Tibial artery (tissue), 4 donors: ENCODE measurements around the gene THBS2.

Source experiments
- DNase-seq, 2 donors: peaks; one replicate each; pipeline ENCODE4 v3.0.0-alpha.2; 2019
- H3K27ac ChIP-seq, 2 donors: fragments of 200-600 bp; sonication (generic) in 1 of 2; 1 replicate in 1 of 2; 2 replicates in 1 of 2; pipeline ENCODE4 v1.5.1; 2018 to 2019; ENCODE audit warnings: mild to moderate bottlenecking in 1 of 2
- H3K27me3 ChIP-seq, 2 donors: fragments of 200-600 bp; sonication (generic) in 1 of 2; one replicate each; pipeline versions ENCODE4 v1.5.1 to v1.6.0; 2016 to 2019
- H3K36me3 ChIP-seq, 3 donors: fragments of 200-600 bp; sonication (generic) in 2 of 3; one replicate each; pipeline ENCODE4 v1.5.1; 2016 to 2019; ENCODE audit warnings: mild to moderate bottlenecking in 2 of 3
- H3K4me1 ChIP-seq, 4 donors: fragments of 200-600 bp; sonication (generic) in 2 of 4; 1 replicate in 3 of 4; 2 replicates in 1 of 4; pipeline ENCODE4 v1.5.1; 2016 to 2019
- H3K4me3 ChIP-seq, 2 donors: fragments of 200-600 bp; sonication (generic) in 1 of 2; 1 replicate in 1 of 2; 2 replicates in 1 of 2; pipeline ENCODE4 v1.5.1; 2018 to 2019; ENCODE audit warnings: mild to moderate bottlenecking in 2 of 2
- H3K9me3 ChIP-seq, 3 donors: fragments of 200-600 bp; sonication (generic) in 1 of 3; one replicate each; pipeline ENCODE4 v1.5.1; 2016 to 2019
- intact Hi-C: fragments of 100-400 bp; cut with DNase I; formaldehyde crosslinking; loops from one replicate; pipeline ENCODE4 v1.15.0; 2023; ENCODE audit warnings: low total_unique reads
- TF ChIP-seq, protein P1 (sequence below), 2 experiments: fragments of 200-600 bp in 1 of 2; fragments of 450-650 bp in 1 of 2; IDR thresholded peaks; one replicate each; pipeline ENCODE4 v1.5.1; 2017 to 2019; ENCODE audit warnings: antibody characterized with exemption in 2 of 2, mild to moderate bottlenecking in 1 of 2, moderate library complexity in 1 of 2

Gene THBS2

DNA sequence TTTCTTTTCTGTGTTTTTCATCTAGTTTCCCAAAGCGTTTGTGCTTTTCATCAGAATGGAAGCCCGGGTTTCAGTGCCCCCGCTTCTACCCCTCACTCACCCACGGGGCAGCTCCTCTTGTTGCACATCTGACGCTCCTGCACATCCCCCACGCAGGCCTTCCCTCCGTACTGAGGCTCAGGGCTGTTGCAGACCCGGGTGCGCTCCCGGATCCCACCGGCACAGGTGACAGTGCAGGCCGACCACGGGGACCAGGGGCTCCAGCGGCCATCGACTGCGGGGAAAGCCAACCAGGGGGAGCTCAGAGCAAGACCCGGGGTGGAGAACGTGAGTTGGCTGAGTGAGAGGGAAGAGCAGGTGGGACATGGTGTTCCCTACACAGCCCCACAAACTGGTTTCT lies 19.0 kb downstream of the THBS2 start:
- no peak for DNase-seq
- H3K36me3 ChIP-seq: peaks cover 42 to 69% (median 65%) of the 10 kb centered on the region in 3 donors
- no peaks in the 10 kb centered on the region for H3K27me3 ChIP-seq
- no peak overlapping the region for H3K4me3 ChIP-seq
- H3K9me3 ChIP-seq: no peaks in the 10 kb centered on the region
- no peak overlapping the region for H3K27ac ChIP-seq
- intact Hi-C loops: no loop called here
- TF ChIP-seq, protein P1, sequence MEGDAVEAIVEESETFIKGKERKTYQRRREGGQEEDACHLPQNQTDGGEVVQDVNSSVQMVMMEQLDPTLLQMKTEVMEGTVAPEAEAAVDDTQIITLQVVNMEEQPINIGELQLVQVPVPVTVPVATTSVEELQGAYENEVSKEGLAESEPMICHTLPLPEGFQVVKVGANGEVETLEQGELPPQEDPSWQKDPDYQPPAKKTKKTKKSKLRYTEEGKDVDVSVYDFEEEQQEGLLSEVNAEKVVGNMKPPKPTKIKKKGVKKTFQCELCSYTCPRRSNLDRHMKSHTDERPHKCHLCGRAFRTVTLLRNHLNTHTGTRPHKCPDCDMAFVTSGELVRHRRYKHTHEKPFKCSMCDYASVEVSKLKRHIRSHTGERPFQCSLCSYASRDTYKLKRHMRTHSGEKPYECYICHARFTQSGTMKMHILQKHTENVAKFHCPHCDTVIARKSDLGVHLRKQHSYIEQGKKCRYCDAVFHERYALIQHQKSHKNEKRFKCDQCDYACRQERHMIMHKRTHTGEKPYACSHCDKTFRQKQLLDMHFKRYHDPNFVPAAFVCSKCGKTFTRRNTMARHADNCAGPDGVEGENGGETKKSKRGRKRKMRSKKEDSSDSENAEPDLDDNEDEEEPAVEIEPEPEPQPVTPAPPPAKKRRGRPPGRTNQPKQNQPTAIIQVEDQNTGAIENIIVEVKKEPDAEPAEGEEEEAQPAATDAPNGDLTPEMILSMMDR (IDR thresholded peaks at IDR 0.05): no peak
- H3K4me1 ChIP-seq: no peaks in the 10 kb centered on the region

DNA sequence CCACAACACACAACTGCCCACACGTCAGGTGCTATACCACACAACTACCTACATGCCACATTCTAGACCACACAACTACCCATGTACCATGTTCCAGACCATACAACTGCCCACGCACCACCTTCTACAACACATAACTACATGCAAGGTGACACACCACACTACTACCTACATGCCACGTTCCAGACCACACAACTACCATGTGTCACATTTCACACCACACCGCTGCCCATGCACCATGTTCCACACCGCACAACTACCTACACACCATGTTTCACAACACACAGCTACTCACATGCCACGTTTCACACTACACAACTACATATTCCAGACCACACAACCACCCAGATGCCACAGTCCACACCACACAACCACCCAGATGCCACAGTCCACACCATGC lies 19.8 kb downstream of the THBS2 start:
- intact Hi-C loops: no loop called here
- Histone ChIP-seq H3K4me3 (no peak overlapping the region), H3K27me3 (no peaks in the 10 kb centered on the region), H3K9me3 (no peaks in the 10 kb centered on the region), H3K36me3 (peaks cover 49 to 67% (median 65%) of the 10 kb centered on the region in 3 donors), H3K4me1 (no peaks in the 10 kb centered on the region), H3K27ac (no peak overlapping the region)
- no peak for DNase-seq
- TF ChIP-seq, protein P1 (IDR thresholded peaks at IDR 0.05): no peak

DNA sequence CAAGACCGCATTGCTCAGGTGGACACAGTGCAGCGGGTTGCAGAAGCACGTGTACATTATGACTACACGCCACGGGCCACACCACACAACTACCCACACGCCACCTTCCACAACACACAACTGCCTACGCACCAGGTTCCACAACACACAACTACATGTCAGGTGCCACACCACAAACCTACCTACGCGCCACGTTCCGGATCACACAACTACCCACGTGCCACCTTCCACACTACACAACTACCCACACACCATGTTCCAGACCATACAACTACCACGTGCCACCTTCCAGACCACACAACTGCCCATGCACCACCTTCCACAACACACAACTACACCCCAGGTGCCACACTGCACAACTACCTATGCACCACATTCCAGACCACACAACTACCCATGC lies 20.5 kb downstream of the THBS2 start:
- peaks cover 50 to 70% (median 65%) of the 10 kb centered on the region in 3 donors for H3K36me3 ChIP-seq

DNA sequence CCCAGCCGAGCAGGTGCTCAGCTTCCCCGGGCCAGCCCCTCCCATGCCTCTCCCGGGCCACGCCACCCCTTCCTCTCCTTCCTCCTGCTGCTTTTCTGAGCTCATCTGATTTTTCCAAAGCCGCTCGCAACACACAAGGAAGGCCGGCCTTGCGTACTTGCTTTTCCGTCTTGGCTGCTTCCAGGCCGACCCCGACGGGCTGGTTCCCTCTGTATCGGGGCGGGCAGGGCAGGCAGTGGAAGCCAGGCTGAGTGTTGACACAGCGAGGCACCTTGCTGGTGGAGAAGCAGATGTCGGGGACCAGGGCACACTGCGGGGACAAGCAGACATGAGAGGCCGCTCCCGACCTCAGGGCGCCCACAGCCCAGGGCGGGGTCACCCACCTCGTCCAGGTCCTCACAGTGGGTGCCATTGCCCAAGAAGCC lies 21.1 kb downstream of the THBS2 start:
- H3K27ac ChIP-seq: no peak overlapping the region
- DNase-seq: peak in 1 of 2 donors; percentile 21
- no peaks in the 10 kb centered on the region for H3K27me3 ChIP-seq
- H3K9me3 ChIP-seq: no peaks in the 10 kb centered on the region
- peaks cover 56 to 74% (median 68%) of the 10 kb centered on the region in 3 donors for H3K36me3 ChIP-seq
- intact Hi-C loops: no loop called here
- TF ChIP-seq, protein P1 (IDR thresholded peaks at IDR 0.05): no peak
- H3K4me3 ChIP-seq: no peak overlapping the region
- H3K4me1 ChIP-seq: no peaks in the 10 kb centered on the region

More for the DNA sequence above, 20.5 kb downstream of the THBS2 start:
- H3K9me3 ChIP-seq: no peaks in the 10 kb centered on the region
- H3K4me1 ChIP-seq: no peaks in the 10 kb centered on the region
- H3K27me3 ChIP-seq: no peaks in the 10 kb centered on the region
- no peak overlapping the region for H3K27ac ChIP-seq
- DNase-seq: peak in 1 of 2 donors; percentile 19
- intact Hi-C loops: no loop called here
- no peak overlapping the region for H3K4me3 ChIP-seq
- TF ChIP-seq, protein P1 (IDR thresholded peaks at IDR 0.05): no peak

DNA sequence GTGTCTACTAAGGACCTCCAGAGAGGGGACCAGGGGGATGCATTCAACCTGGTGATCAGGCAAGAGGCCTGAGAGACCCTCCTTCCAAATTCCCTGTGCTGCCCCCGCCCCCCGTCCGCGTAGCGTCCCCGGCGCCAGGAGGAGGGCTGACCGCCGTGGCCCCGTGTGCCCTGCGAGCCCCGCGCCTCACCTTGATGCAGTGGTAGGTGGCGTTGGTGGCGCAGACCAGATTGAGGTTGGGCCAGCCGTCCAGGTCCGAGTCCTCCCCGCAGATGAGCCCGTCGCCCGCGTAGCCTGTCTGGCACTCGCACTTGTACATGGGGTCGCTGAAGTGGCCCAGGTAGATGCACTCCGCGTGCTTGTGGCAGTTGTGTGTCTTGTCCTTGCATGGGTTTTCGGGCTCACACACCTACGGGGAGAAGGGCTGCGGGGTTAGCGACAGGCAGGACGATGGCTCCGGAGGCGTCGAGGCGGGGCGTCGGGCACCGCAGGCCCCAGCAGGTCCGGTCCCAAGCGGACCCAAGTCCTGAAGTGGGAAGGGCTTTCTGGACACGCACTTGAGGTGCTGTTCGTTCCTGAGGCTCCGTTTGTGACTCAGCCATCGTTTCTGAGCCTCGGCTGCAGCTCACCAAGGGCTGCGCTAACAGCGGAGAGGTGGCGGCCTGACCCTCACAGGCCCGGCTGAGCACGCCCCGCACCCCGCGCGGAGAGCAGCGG lies 21.7 kb downstream of the THBS2 start:
- DNase-seq: peak in 1 of 2 donors; percentile 19
- peak overlapping the region in 1 of 2 donors; percentile 3 for H3K27ac ChIP-seq
- no peaks in the 10 kb centered on the region for H3K27me3 ChIP-seq
- no peaks in the 10 kb centered on the region for H3K4me1 ChIP-seq
- H3K4me3 ChIP-seq: no peak overlapping the region
- TF ChIP-seq, protein P1 (IDR thresholded peaks at IDR 0.05): no peak
- no peaks in the 10 kb centered on the region for H3K9me3 ChIP-seq
- intact Hi-C loops: no loop called here
- H3K36me3 ChIP-seq: peaks cover 57 to 74% (median 68%) of the 10 kb centered on the region in 3 donors
